IMR-90 (cell line): ENCODE measurements around the gene HMOX2. TPM values are rescaled to one million over a fixed set of nuclear protein-coding genes. Genes with fewer than 3 reads are reported as not detected.

Source experiments
- ATAC-seq: fragments of 200-7000 bp; cut with Tn5 transposase; 2 replicates; pipeline ENCODE4 v1.9.1; 2020; ENCODE audit warnings: low read depth, mild to moderate bottlenecking, moderate library complexity
- BruUV-seq: library from RNA; stranded (reverse); fragments of 400-500 nt; replicated peaks from 2 replicates; lab custom pipeline; 2021; lab: Mats Ljungman, UMichigan
- CTCF ChIA-PET: fragments of 300-600 bp; formaldehyde crosslinking; extraction: SDS; loops from one replicate; lab custom pipeline; 2021; ENCODE audit warnings: antibody characterized with exemption; lab: Yijun Ruan, JAX
- POLR2A ChIA-PET: fragments of 300-600 bp; sonication (Branson Sonifier 250); formaldehyde crosslinking; loops from one replicate; lab custom pipeline; 2022; ENCODE audit warnings: antibody characterized with exemption; ENCODE audit not compliant: unreplicated experiment; lab: Charles Lee
- DNase-seq: peaks from one replicate; pipeline ENCODE4 v3.0.0; 2013
- H2AFZ ChIP-seq: replicated peaks from 2 replicates; pipeline ENCODE3; 2013; ENCODE audit warnings: low read length, mild to moderate bottlenecking; ENCODE audit not compliant: poor library complexity
- H2AK5ac ChIP-seq: 2 replicates; pipeline ENCODE4 v1.6.1; 2013; ENCODE audit warnings: low read depth, low read length, inconsistent platforms
- H2AK9ac ChIP-seq: replicated peaks from 2 replicates; pipeline ENCODE3; 2013; ENCODE audit warnings: mild to moderate bottlenecking, low read depth, low read length, moderate library complexity; ENCODE audit not compliant: poor library complexity
- H2BK120ac ChIP-seq: 2 replicates; pipeline ENCODE4 v1.6.1; 2013; ENCODE audit warnings: low read depth, low read length, inconsistent platforms
- H2BK15ac ChIP-seq: 3 replicates; pipeline ENCODE4 v1.6.1; 2013; ENCODE audit warnings: low read depth, low read length, inconsistent platforms
- H2BK20ac ChIP-seq: 2 replicates; pipeline ENCODE4 v1.6.1; 2013; ENCODE audit warnings: low read depth, mild to moderate bottlenecking, inconsistent platforms, low read length, moderate library complexity
- H2BK5ac ChIP-seq: 2 replicates; pipeline ENCODE4 v1.6.1; 2013; ENCODE audit warnings: mild to moderate bottlenecking, low read depth, low read length, inconsistent platforms; ENCODE audit not compliant: poor library complexity, severe bottlenecking
- H3K14ac ChIP-seq: replicated peaks from 2 replicates; pipeline ENCODE4 v1.6.1; 2013; ENCODE audit warnings: low read depth, low read length, inconsistent platforms
- H3K18ac ChIP-seq: 2 replicates; pipeline ENCODE4 v1.6.1; 2013; ENCODE audit warnings: low read depth, low read length, control low read depth
- H3K23ac ChIP-seq: 2 replicates; pipeline ENCODE4 v1.6.1; 2013; ENCODE audit warnings: low read depth, low read length, inconsistent platforms
- H3K27ac ChIP-seq: 2 replicates; pipeline ENCODE4 v1.5.1; 2013; ENCODE audit warnings: mild to moderate bottlenecking, control low read depth, low read length; ENCODE audit not compliant: insufficient read depth
- H3K27me3 ChIP-seq: 2 replicates; pipeline ENCODE4 v1.6.1; 2013; ENCODE audit warnings: low read length; ENCODE audit not compliant: control insufficient read depth, insufficient read depth
- H3K36me3 ChIP-seq: 2 replicates; pipeline ENCODE4 v1.6.1; 2013; ENCODE audit warnings: low read length, mixed read lengths; ENCODE audit not compliant: control insufficient read depth, insufficient read depth
- H3K4ac ChIP-seq: 2 replicates; pipeline ENCODE4 v1.6.1; 2013; ENCODE audit warnings: low read depth, low read length, inconsistent platforms
- H3K4me1 ChIP-seq: 2 replicates; pipeline ENCODE4 v1.6.1; 2013; ENCODE audit warnings: low read length, mixed read lengths; ENCODE audit not compliant: control insufficient read depth, insufficient read depth
- H3K4me2 ChIP-seq: 2 replicates; pipeline ENCODE4 v1.6.1; 2013; ENCODE audit warnings: low read depth, mild to moderate bottlenecking, control low read depth, low read length, moderate library complexity
- H3K4me3 ChIP-seq: 2 replicates; pipeline ENCODE4 v1.5.1; 2013; ENCODE audit warnings: low read depth, mild to moderate bottlenecking, control low read depth, low read length, moderate library complexity; ENCODE audit not compliant: insufficient read depth
- H3K56ac ChIP-seq: 2 replicates; pipeline ENCODE4 v1.6.1; 2013; ENCODE audit warnings: low read length, inconsistent platforms; ENCODE audit not compliant: insufficient read depth; ENCODE audit errors: extremely low read depth
- H3K79me1 ChIP-seq, 2 experiments: 2 replicates each; pipeline ENCODE4 v1.6.1; 2013; ENCODE audit warnings: low read length in 2 of 2, inconsistent platforms in 1 of 2, low read depth in 1 of 2
- H3K9ac ChIP-seq: 2 replicates; pipeline ENCODE4 v1.6.1; 2013; ENCODE audit warnings: low read depth, low read length, control low read depth
- H3K9me1 ChIP-seq: 2 replicates; pipeline ENCODE4 v1.6.1; 2013; ENCODE audit warnings: low read length, inconsistent platforms; ENCODE audit not compliant: insufficient read depth
- H3K9me3 ChIP-seq: 2 replicates; pipeline ENCODE4 v1.6.1; 2013; ENCODE audit warnings: low read length; ENCODE audit not compliant: control insufficient read depth, insufficient read depth
- H4K20me1 ChIP-seq: 2 replicates; pipeline ENCODE4 v1.6.1; 2013; ENCODE audit warnings: low read length, inconsistent platforms; ENCODE audit not compliant: insufficient read depth
- H4K5ac ChIP-seq: 2 replicates; pipeline ENCODE4 v1.6.1; 2013; ENCODE audit warnings: mild to moderate bottlenecking, low read depth, low read length, control low read depth
- H4K8ac ChIP-seq, 2 experiments: 2 replicates each; pipeline ENCODE4 v1.6.1; 2013; ENCODE audit warnings: low read depth in 2 of 2, low read length in 2 of 2, control low read depth in 1 of 2, inconsistent platforms in 1 of 2
- H4K91ac ChIP-seq: 2 replicates; pipeline ENCODE4 v1.6.1; 2013; ENCODE audit warnings: low read depth, low read length, inconsistent platforms; ENCODE audit not compliant: insufficient read depth
- BHLHE40 ChIP-seq: fragments of 150-350 bp; IDR thresholded peaks from 2 replicates; pipeline ENCODE4 v1.6.1; 2016; ENCODE audit warnings: mild to moderate bottlenecking, low read depth, low read length
- CEBPB ChIP-seq: IDR thresholded peaks from 2 replicates; pipeline ENCODE4 v1.6.1; 2012; ENCODE audit warnings: low read depth, low read length, improper control_type of control experiment
- FOS ChIP-seq: fragments of 150-350 bp; IDR thresholded peaks from 2 replicates; pipeline ENCODE4 v1.6.1; 2016; ENCODE audit warnings: low read depth, low read length
- MAFK ChIP-seq: IDR thresholded peaks from 2 replicates; pipeline ENCODE4 v1.6.1; 2012; ENCODE audit warnings: low read depth, low read length, improper control_type of control experiment
- MAZ ChIP-seq: IDR thresholded peaks from 2 replicates; pipeline ENCODE4 v1.6.1; 2012; ENCODE audit warnings: low read depth, mild to moderate bottlenecking, low read length, improper control_type of control experiment, moderate library complexity, borderline replicate concordance
- MXI1 ChIP-seq: IDR thresholded peaks from 2 replicates; pipeline ENCODE4 v1.6.1; 2012; ENCODE audit warnings: low read depth, mild to moderate bottlenecking, low read length, moderate library complexity, borderline replicate concordance
- POLR2A ChIP-seq: IDR thresholded peaks from 2 replicates; pipeline ENCODE4 v1.6.1; 2012; ENCODE audit warnings: mild to moderate bottlenecking, low read depth, low read length
- RAD21 ChIP-seq: IDR thresholded peaks from 2 replicates; pipeline ENCODE4 v1.6.1; 2012; ENCODE audit warnings: low read length, improper control_type of control experiment
- RCOR1 ChIP-seq: IDR thresholded peaks from 2 replicates; pipeline ENCODE4 v1.6.1; 2012; ENCODE audit warnings: mild to moderate bottlenecking, low read length, improper control_type of control experiment; ENCODE audit not compliant: insufficient replicate concordance
- RFX5 ChIP-seq: IDR thresholded peaks from 2 replicates; pipeline ENCODE4 v1.8.0; 2012; ENCODE audit warnings: low read depth, mild to moderate bottlenecking, low read length, moderate library complexity
- SMC3 ChIP-seq: fragments of 150-350 bp; IDR thresholded peaks from 2 replicates; pipeline ENCODE4 v1.6.1; 2016; ENCODE audit warnings: low read depth, mild to moderate bottlenecking, antibody characterized with exemption, low read length, moderate library complexity
- WGBS, 2 experiments: methylation state at CpG; one replicate each; pipeline versions ENCODE4 v1.1.5 to v1.1.7; 2013; ENCODE audit warnings: missing lambda C conversion rate in 2 of 2; ENCODE audit not compliant: insufficient read length in 1 of 2; ENCODE audit errors: extremely low coverage in 2 of 2; 5-methylcytosine and 5-hydroxymethylcytosine counted together
- dilution Hi-C: fragments of 300-500 bp; cut with HindIII; formaldehyde crosslinking; loops from one replicate; pipeline ENCODE4 v1.14.3; 2018; ENCODE audit warnings: low sequenced_read_pairs; ENCODE audit not compliant: unreplicated experiment
- in situ Hi-C: fragments of 300-500 bp; cut with MboI; formaldehyde crosslinking; loops from 3 replicates; pipeline ENCODE4 v1.14.3; 2019; ENCODE audit warnings: low sequenced_read_pairs, inconsistent platforms, mixed read lengths
- intact Hi-C: fragments of 100-400 bp; cut with micrococcal nuclease; formaldehyde crosslinking; loops from 2 replicates; pipeline ENCODE4 v1.10.0; 2022
- polyA plus RNA-seq, 3 experiments: library from polyadenylated mRNA; depleted of rRNA; stranded (reverse); fragments of >200 nt; gene quantifications; 2 replicates each; pipeline ENCODE4 v1.2.3, GENCODE V29; 2012; ENCODE audit warnings: low replicate concordance in 1 of 3
- total RNA-seq: library from RNA; depleted of rRNA; stranded (reverse); fragments of >200 nt; gene quantifications from 2 replicates; pipeline ENCODE4 v1.2.3, GENCODE V29; 2012
- TF ChIP-seq, protein P1 (sequence below): fragments of 150-350 bp; IDR thresholded peaks from 2 replicates; pipeline ENCODE4 v1.6.1; 2016; ENCODE audit warnings: low read depth, mild to moderate bottlenecking, low read length, moderate library complexity, borderline replicate concordance
- TF ChIP-seq, protein P2 (sequence below): conservative IDR thresholded peaks from 2 replicates; pipeline ENCODE4 v1.5.1; 2012; ENCODE audit warnings: mild to moderate bottlenecking, low read depth, low read length, improper control_type of control experiment

HMOX2 gene
- total and polyA plus RNA-seq, 2 of the 4 experiments (the other 2 are of a cell fraction), result 93.9 to 98.8 TPM

DNA sequence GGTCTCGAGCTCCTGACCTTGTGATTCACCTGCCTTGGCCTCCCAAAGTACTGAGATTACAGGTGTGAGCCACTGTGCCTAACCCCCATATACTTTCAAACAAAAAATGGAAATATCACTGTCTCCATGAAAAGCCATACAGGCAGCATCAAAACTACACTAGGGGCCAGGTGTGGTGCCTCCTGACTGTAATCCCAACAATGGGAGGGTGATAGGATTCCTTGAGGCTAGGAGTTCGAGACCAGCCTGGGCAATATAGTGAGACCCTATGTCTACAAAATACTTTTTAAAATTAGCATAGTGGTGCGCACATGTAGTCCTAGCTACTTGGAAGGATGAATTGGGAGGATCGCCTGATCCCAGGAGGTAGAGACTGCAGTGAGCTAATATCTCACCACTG is 15.7 kb downstream of the HMOX2 start:
- dilution Hi-C loops, result no loop called here
- Histone ChIP-seq H3K27ac (no peak overlapping the region), H2BK15ac (no peak overlapping the region), H3K23ac (no peak overlapping the region), H3K79me1 (peaks cover 23 to 83% of the 10 kb centered on the region in 2 experiments), H3K4me1 (peaks cover 27% of the 10 kb centered on the region), H4K8ac (no peak overlapping the region), H2BK120ac (no peak overlapping the region), H3K4me2 (no peak overlapping the region), H2AK5ac (no peak overlapping the region), H3K14ac (no peak overlapping the region), H4K5ac (no peak overlapping the region), H3K18ac (no peak overlapping the region), H3K9me3 (no peaks in the 10 kb centered on the region), H2BK5ac (no peak overlapping the region), H2AK9ac (peak overlapping the region; percentile 34), H3K4me3 (no peak overlapping the region), H3K9me1 (peaks cover 20% of the 10 kb centered on the region), H2AFZ (no peak overlapping the region), H3K27me3 (no peaks in the 10 kb centered on the region), H3K9ac (no peak overlapping the region), H3K36me3 (no peaks in the 10 kb centered on the region; the same call in 1 of the 2 replicates), H3K56ac (no peak overlapping the region), H3K4ac (no peak overlapping the region), H4K20me1 (peaks cover 3% of the 10 kb centered on the region; the same call in 1 of the 2 replicates), H2BK20ac (no peak overlapping the region), H4K91ac (no peak overlapping the region)
- WGBS, 2 experiments, result no CpG with 5 or more reads among the region's 4 CpGs
- no TSS peak for BruUV-seq
- DNase-seq, result no peak
- ChIA-PET CTCF (no interaction called here), POLR2A (no interaction called here)
- intact Hi-C loops, result no loop called here
- ATAC-seq, result no peak
- in situ Hi-C loops, result no loop called here
- TF ChIP-seq, protein P1, sequence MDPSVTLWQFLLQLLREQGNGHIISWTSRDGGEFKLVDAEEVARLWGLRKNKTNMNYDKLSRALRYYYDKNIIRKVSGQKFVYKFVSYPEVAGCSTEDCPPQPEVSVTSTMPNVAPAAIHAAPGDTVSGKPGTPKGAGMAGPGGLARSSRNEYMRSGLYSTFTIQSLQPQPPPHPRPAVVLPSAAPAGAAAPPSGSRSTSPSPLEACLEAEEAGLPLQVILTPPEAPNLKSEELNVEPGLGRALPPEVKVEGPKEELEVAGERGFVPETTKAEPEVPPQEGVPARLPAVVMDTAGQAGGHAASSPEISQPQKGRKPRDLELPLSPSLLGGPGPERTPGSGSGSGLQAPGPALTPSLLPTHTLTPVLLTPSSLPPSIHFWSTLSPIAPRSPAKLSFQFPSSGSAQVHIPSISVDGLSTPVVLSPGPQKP, result no peak
- no peak for TF ChIP-seq RCOR1
- no peak for TF ChIP-seq CEBPB
- no peak for TF ChIP-seq MAFK
- no peak for TF ChIP-seq RAD21
- no peak for TF ChIP-seq BHLHE40
- no peak for TF ChIP-seq SMC3
- no peak for TF ChIP-seq FOS
- TF ChIP-seq RFX5, result no peak
- TF ChIP-seq, protein P2, sequence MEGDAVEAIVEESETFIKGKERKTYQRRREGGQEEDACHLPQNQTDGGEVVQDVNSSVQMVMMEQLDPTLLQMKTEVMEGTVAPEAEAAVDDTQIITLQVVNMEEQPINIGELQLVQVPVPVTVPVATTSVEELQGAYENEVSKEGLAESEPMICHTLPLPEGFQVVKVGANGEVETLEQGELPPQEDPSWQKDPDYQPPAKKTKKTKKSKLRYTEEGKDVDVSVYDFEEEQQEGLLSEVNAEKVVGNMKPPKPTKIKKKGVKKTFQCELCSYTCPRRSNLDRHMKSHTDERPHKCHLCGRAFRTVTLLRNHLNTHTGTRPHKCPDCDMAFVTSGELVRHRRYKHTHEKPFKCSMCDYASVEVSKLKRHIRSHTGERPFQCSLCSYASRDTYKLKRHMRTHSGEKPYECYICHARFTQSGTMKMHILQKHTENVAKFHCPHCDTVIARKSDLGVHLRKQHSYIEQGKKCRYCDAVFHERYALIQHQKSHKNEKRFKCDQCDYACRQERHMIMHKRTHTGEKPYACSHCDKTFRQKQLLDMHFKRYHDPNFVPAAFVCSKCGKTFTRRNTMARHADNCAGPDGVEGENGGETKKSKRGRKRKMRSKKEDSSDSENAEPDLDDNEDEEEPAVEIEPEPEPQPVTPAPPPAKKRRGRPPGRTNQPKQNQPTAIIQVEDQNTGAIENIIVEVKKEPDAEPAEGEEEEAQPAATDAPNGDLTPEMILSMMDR, result no peak
- TF ChIP-seq MXI1, result no peak
- no peak for TF ChIP-seq POLR2A
- no peak for TF ChIP-seq MAZ
